ENCODE results near the gene WT1.

The WT1 gene

DNA sequence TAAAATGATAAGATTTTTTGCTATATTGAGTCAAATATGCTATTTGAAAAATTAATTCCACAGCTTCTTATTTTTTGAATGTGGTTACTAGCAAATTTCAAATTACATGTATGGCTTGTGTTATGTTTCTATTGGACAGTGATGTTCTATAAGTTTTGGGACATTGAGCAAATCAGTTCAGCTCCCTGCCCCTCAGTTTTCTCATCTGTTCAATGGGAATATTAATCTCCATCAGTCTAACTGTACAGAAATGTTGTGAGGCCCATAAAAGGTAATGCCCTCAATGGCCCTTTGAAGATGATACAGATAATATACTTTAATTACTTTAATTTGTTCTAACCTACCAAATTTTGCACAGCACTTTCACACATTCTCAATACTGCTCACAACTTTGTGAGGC lies 15.2 kb downstream of the WT1 start:
- TF ChIP-seq, protein P1, sequence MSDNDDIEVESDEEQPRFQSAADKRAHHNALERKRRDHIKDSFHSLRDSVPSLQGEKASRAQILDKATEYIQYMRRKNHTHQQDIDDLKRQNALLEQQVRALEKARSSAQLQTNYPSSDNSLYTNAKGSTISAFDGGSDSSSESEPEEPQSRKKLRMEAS (IDR thresholded peaks at IDR 0.05; ENCODE audit: low read depth, low read length): no peak
- TF ChIP-seq, protein P2, sequence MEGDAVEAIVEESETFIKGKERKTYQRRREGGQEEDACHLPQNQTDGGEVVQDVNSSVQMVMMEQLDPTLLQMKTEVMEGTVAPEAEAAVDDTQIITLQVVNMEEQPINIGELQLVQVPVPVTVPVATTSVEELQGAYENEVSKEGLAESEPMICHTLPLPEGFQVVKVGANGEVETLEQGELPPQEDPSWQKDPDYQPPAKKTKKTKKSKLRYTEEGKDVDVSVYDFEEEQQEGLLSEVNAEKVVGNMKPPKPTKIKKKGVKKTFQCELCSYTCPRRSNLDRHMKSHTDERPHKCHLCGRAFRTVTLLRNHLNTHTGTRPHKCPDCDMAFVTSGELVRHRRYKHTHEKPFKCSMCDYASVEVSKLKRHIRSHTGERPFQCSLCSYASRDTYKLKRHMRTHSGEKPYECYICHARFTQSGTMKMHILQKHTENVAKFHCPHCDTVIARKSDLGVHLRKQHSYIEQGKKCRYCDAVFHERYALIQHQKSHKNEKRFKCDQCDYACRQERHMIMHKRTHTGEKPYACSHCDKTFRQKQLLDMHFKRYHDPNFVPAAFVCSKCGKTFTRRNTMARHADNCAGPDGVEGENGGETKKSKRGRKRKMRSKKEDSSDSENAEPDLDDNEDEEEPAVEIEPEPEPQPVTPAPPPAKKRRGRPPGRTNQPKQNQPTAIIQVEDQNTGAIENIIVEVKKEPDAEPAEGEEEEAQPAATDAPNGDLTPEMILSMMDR (IDR thresholded peaks at IDR 0.05; ENCODE audit: low read depth, low read length): no peak
- TF ChIP-seq MYC (IDR thresholded peaks at IDR 0.05; ENCODE audit: low read depth, low read length): no peak
- TF ChIP-seq POLR2A (IDR thresholded peaks at IDR 0.05; ENCODE audit: extremely low read depth, insufficient read length): no peak
- DNase-seq (ENCODE audit: low read depth): no peak
- H3K4me3 ChIP-seq (ENCODE audit: low read depth, low read length): peak overlapping the region; percentile 50

DNA sequence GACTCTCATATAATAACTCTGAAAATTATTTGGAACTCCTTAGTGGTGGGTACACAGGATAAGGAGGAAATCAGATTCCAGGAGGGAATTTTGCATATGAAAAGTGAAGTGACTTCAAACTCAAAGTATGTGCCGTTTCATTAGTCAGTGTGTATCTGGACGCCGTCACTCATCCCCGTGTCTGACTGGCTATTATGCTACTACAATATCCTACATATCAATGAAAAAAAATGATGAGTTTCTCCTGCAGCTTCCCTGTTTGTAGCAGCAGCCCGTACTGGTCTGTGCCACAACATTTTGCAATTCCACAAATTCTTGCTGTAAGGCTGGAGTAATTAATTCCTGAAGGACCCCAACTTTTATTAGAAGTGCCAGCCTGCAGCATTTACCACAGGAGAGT lies 16.5 kb downstream of the WT1 start:
- no peak for TF ChIP-seq POLR2A (IDR thresholded peaks at IDR 0.05; ENCODE audit: extremely low read depth, insufficient read length)
- TF ChIP-seq MYC (IDR thresholded peaks at IDR 0.05; ENCODE audit: low read depth, low read length): no peak
- TF ChIP-seq, protein P1 (IDR thresholded peaks at IDR 0.05; ENCODE audit: low read depth, low read length): no peak
- TF ChIP-seq, protein P2 (IDR thresholded peaks at IDR 0.05; ENCODE audit: low read depth, low read length): no peak
- peak; percentile 50 for DNase-seq (ENCODE audit: low read depth)
- H3K4me3 ChIP-seq (ENCODE audit: low read depth, low read length): no peak overlapping the region

DNA sequence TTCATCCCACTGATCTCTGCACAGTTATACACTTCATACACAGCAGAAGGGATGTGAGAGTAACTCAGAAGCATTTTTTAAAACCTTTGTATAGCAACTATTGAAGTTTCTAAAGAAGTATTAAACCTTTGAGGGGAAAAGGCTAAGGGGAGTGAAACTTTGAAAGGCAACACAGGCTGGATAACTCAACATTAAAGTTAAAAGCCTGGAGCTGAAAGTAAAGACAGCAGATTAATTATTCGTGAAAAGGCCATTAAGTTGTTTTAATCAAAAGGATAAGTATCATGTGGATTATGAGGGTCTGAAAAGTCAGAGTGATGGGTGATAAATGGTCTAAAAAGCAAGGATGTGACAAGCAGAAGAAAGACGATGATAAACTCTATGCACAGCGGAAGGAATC lies 17.5 kb downstream of the WT1 start:
- no peak overlapping the region for H3K4me3 ChIP-seq (ENCODE audit: low read depth, low read length)
- TF ChIP-seq MYC (IDR thresholded peaks at IDR 0.05; ENCODE audit: low read depth, low read length) (no peak), POLR2A (IDR thresholded peaks at IDR 0.05; ENCODE audit: extremely low read depth, insufficient read length) (no peak)
- TF ChIP-seq, protein P1 (IDR thresholded peaks at IDR 0.05; ENCODE audit: low read depth, low read length): no peak
- TF ChIP-seq, protein P2 (IDR thresholded peaks at IDR 0.05; ENCODE audit: low read depth, low read length): no peak
- no peak for DNase-seq (ENCODE audit: low read depth)

DNA sequence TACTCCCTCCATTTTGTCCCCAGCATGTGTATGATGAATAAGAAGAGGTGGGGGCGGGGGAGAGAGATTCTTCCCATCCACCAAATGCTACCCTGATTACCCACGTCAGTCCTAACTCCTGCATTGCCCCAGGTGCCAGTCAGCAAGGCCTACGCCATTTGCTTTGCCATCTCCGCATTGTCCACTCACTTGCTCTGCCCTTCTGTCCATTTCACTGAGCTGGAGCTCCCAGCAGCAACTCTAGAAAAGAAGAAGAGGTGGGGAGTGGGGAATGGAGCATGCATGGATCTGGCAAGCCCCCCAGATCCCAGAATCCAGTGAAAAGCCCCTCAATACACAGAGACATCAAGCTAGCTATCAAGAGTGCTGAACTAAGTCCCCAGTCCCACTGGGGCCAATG lies 19.0 kb downstream of the WT1 start:
- DNase-seq (ENCODE audit: low read depth): no peak
- no peak overlapping the region for H3K4me3 ChIP-seq (ENCODE audit: low read depth, low read length)
- TF ChIP-seq POLR2A (IDR thresholded peaks at IDR 0.05; ENCODE audit: extremely low read depth, insufficient read length) (no peak), MYC (IDR thresholded peaks at IDR 0.05; ENCODE audit: low read depth, low read length) (no peak)
- TF ChIP-seq, protein P2 (IDR thresholded peaks at IDR 0.05; ENCODE audit: low read depth, low read length): no peak
- TF ChIP-seq, protein P1 (IDR thresholded peaks at IDR 0.05; ENCODE audit: low read depth, low read length): no peak

DNA sequence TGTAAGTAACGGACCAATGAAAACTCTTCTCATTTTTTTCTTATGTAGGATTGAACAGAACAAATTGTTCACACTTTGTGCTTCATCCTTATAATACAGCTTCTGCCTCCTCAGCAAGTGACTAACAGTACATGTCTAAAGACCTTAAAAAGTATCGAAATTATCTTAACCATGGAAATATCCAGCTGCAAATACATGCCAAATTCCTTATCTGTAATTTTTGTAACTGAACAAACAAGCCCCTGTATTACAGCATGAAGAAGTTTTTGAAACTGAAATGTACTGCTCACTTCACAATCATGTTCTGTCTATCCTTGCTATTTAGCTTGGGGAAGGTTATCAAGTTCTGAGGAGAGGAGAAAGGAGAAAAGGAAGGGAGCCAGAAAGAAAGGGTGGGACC lies 20.4 kb downstream of the WT1 start:
- H3K4me3 ChIP-seq (ENCODE audit: low read depth, low read length): no peak overlapping the region
- TF ChIP-seq, protein P1 (IDR thresholded peaks at IDR 0.05; ENCODE audit: low read depth, low read length): no peak
- no peak for TF ChIP-seq MYC (IDR thresholded peaks at IDR 0.05; ENCODE audit: low read depth, low read length)
- TF ChIP-seq, protein P2 (IDR thresholded peaks at IDR 0.05; ENCODE audit: low read depth, low read length): no peak
- TF ChIP-seq POLR2A (IDR thresholded peaks at IDR 0.05; ENCODE audit: extremely low read depth, insufficient read length): no peak
- no peak for DNase-seq (ENCODE audit: low read depth)

Data from NB4 (cell line).